ENCODE results near the gene XXYLT1. TPM values are rescaled to one million over a fixed set of nuclear protein-coding genes. Genes with fewer than 3 reads are reported as not detected.

The XXYLT1 gene
- total and polyA plus RNA-seq, 9 of the 15 experiments (the other 6 are each of a cell fraction or from before 2014, with no cell fraction given), result 1.9 to 18.9 (median 15.0) TPM

DNA sequence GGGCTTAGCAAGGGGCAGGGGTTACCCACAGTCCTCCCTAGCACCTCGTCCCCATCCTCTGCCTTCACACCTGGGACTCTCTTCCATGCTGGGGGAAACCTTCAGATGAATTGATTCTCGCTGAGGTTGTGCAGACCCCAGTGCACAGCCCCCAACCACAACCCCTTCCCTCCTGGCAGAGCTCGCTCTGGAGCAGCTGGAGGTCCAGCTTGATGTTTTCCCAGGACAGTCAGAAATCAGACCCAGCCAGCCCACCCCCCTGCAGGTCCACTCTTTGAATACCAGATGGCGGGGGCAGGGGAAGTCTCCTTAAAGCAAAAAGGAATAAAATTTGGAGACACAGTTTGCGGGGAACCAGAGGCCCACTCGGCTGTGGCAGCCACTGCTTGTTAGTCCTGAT is 234.4 kb downstream of the XXYLT1 start:
- Histone ChIP-seq H3K27me3 (ENCODE audit: control insufficient read depth in 2 of 2, insufficient read depth in 2 of 2, low read length in 2 of 2) (peaks cover 56 to 79% of the 10 kb centered on the region in 2 experiments), H3K79me2 (ENCODE audit: control insufficient read depth, insufficient read depth, low read length) (no peaks in the 10 kb centered on the region), H3K9ac (ENCODE audit: insufficient read depth in 1 of 2, low read depth in 2 of 2, low read length in 2 of 2) (no peak overlapping the region), H3K27ac (ENCODE audit: extremely low read depth, low read depth, low read length) (no peak overlapping the region), H3K9me3 (replicated peaks; ENCODE audit: control insufficient read depth, insufficient read depth, low read depth, low read length) (no peaks in the 10 kb centered on the region), H3K4me3 (no peak overlapping the region), H3K4me1 (replicated peaks in 1 of 2; ENCODE audit: control insufficient read depth in 2 of 2, insufficient read depth in 2 of 2, low read length in 2 of 2) (peaks cover 0 to 12% of the 10 kb centered on the region in 2 experiments; a peak in 2 of 5 replicates), H3K4me2 (ENCODE audit: insufficient read depth, low read length) (no peak overlapping the region), H3K36me3 (ENCODE audit: control insufficient read depth, insufficient read depth, low read length) (no peaks in the 10 kb centered on the region), H2AFZ (ENCODE audit: low read depth, low read length) (no peak overlapping the region), H4K20me1 (replicated peaks; ENCODE audit: control insufficient read depth, insufficient read depth, low read length) (no peaks in the 10 kb centered on the region), H3K9me1 (ENCODE audit: control insufficient read depth, insufficient read depth, low read length) (no peaks in the 10 kb centered on the region)
- CTCF ChIA-PET (ENCODE audit: low intra/inter-chr PET ratio), result no interaction called here
- FAIRE-seq (no peak), DNase-seq (ENCODE audit: extremely low read depth in 1 of 4, low spot score in 3 of 4) (no peak), ATAC-seq (no peak)
- intact Hi-C loops (cut with micrococcal nuclease) (no loop called here), in situ Hi-C loops (cut with MboI) (no loop called here)
- BruUV-seq (replicated peaks), result no TSS peak
- peak; percentile 39; the same call in 1 of the 2 replicates for TF ChIP-seq ZBTB7A (IDR thresholded peaks at IDR 0.05; ENCODE audit: borderline replicate concordance, control insufficient read depth, low read depth, low read length)
- TF ChIP-seq, protein P1, sequence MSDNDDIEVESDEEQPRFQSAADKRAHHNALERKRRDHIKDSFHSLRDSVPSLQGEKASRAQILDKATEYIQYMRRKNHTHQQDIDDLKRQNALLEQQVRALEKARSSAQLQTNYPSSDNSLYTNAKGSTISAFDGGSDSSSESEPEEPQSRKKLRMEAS (CRISPR knock-in tag; IDR thresholded peaks at IDR 0.05), result no peak
- POLR2A ChIA-PET, result no interaction called here
- 0% methylated on average over 5 of the region's 6 CpGs for WGBS (ENCODE audit: insufficient coverage, low coverage, missing lambda C conversion rate)

DNA sequence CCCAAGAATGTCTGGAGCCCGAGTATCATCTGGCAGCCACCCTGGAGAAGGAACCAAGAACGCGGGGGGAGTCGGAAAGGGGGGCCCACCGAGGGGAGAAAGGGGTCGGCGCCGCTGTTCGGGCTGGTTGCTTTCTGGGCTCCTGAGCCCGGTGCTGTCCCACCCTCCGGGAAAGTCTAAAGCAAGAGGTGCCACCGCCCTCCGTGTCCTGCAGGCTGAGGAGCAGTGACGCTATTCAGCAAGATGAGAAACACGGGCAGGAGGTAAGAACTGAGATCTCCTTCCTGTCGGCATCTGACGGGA is 234.8 kb downstream of the XXYLT1 start:
- Histone ChIP-seq H2AFZ (ENCODE audit: low read depth, low read length) (no peak overlapping the region), H3K9me3 (replicated peaks; ENCODE audit: control insufficient read depth, insufficient read depth, low read depth, low read length) (no peaks in the 10 kb centered on the region), H3K9me1 (ENCODE audit: control insufficient read depth, insufficient read depth, low read length) (no peaks in the 10 kb centered on the region), H3K9ac (ENCODE audit: insufficient read depth in 1 of 2, low read depth in 2 of 2, low read length in 2 of 2) (no peak overlapping the region), H3K36me3 (ENCODE audit: control insufficient read depth, insufficient read depth, low read length) (no peaks in the 10 kb centered on the region), H3K4me1 (replicated peaks in 1 of 2; ENCODE audit: control insufficient read depth in 2 of 2, insufficient read depth in 2 of 2, low read length in 2 of 2) (peaks cover 0 to 12% of the 10 kb centered on the region in 2 experiments; a peak in 2 of 5 replicates), H3K4me3 (no peak overlapping the region), H3K4me2 (ENCODE audit: insufficient read depth, low read length) (no peak overlapping the region), H4K20me1 (replicated peaks; ENCODE audit: control insufficient read depth, insufficient read depth, low read length) (no peaks in the 10 kb centered on the region), H3K27ac (ENCODE audit: extremely low read depth, low read depth, low read length) (no peak overlapping the region), H3K27me3 (ENCODE audit: control insufficient read depth in 2 of 2, insufficient read depth in 2 of 2, low read length in 2 of 2) (peaks cover 57 to 81% of the 10 kb centered on the region in 2 experiments), H3K79me2 (ENCODE audit: control insufficient read depth, insufficient read depth, low read length) (no peaks in the 10 kb centered on the region)
- BruUV-seq (replicated peaks), result no TSS peak
- FAIRE-seq (no peak), ATAC-seq (no peak), DNase-seq (ENCODE audit: extremely low read depth in 1 of 4, low spot score in 3 of 4) (no peak)
- ChIA-PET CTCF (ENCODE audit: low intra/inter-chr PET ratio) (no interaction called here), POLR2A (no interaction called here)
- 2% methylated on average over 16 of the region's 17 CpGs for WGBS (ENCODE audit: insufficient coverage, low coverage, missing lambda C conversion rate)
- intact Hi-C loops (cut with micrococcal nuclease) (no loop called here), in situ Hi-C loops (cut with MboI) (no loop called here)
- TF ChIP-seq SMAD3 (CRISPR knock-in tag; conservative IDR thresholded peaks at IDR 0.05) (no peak), ZNF707 (CRISPR knock-in tag; conservative IDR thresholded peaks at IDR 0.05) (no peak), ZNF551 (CRISPR knock-in tag; IDR thresholded peaks at IDR 0.05) (no peak)
- TF ChIP-seq, protein P2, sequence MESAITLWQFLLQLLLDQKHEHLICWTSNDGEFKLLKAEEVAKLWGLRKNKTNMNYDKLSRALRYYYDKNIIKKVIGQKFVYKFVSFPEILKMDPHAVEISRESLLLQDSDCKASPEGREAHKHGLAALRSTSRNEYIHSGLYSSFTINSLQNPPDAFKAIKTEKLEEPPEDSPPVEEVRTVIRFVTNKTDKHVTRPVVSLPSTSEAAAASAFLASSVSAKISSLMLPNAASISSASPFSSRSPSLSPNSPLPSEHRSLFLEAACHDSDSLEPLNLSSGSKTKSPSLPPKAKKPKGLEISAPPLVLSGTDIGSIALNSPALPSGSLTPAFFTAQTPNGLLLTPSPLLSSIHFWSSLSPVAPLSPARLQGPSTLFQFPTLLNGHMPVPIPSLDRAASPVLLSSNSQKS (CRISPR knock-in tag; IDR thresholded peaks at IDR 0.05), result no peak

Measured in K562 (cell line).